C4-2B (cell line): ENCODE results near the gene SOCS3.

Experiments used
- ZFX ChIP-seq: fragments of 450-650 bp; IDR thresholded peaks from 2 replicates; pipeline ENCODE4 v1.6.1; 2017
- TF ChIP-seq, protein P1 (sequence below): fragments of 450-650 bp; conservative IDR thresholded peaks from 2 replicates; pipeline ENCODE4 v1.5.1; 2017; ENCODE audit warnings: mild to moderate bottlenecking

DNA sequence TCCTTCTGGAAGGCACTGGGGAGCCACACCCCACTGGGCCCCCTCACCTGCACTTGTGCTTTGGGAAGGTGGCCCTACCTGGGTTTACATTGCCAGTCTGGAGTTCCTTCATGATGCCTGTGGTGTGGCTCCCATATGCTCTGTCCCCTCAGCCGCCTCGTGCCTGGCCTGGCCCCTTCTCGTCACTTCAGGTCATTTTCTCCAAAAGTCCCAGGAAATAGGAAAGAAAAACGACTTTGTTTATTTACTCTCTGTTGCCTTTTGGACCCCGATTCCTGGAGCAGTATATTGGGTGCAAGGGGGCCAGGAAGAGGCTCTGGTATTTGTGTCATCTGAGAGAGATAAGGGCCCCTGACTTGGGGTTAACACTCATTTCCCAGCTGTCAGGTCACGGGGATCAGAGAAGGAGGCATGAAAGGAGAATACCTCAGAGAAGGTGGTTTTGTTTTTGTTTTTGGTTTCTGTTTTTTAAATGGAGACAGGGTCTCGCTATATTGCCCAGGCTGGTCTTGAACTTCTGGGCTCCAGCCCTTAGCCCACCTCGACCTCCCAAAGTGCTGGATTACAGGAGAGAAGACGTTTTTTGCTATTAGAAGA lies 4.7 kb downstream of the SOCS3 start:
- TF ChIP-seq, protein P1, sequence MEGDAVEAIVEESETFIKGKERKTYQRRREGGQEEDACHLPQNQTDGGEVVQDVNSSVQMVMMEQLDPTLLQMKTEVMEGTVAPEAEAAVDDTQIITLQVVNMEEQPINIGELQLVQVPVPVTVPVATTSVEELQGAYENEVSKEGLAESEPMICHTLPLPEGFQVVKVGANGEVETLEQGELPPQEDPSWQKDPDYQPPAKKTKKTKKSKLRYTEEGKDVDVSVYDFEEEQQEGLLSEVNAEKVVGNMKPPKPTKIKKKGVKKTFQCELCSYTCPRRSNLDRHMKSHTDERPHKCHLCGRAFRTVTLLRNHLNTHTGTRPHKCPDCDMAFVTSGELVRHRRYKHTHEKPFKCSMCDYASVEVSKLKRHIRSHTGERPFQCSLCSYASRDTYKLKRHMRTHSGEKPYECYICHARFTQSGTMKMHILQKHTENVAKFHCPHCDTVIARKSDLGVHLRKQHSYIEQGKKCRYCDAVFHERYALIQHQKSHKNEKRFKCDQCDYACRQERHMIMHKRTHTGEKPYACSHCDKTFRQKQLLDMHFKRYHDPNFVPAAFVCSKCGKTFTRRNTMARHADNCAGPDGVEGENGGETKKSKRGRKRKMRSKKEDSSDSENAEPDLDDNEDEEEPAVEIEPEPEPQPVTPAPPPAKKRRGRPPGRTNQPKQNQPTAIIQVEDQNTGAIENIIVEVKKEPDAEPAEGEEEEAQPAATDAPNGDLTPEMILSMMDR: no peak
- TF ChIP-seq ZFX: no peak
